ENCODE data around the gene S100A7. TPM values are rescaled to one million over a fixed set of nuclear protein-coding genes. Genes with fewer than 3 reads are reported as not detected.

S100A7 gene
- total and polyA plus RNA-seq, 2 of the 8 experiments (the other 6 are each of a cell fraction or from before 2014, with no cell fraction given) = not detected

DNA sequence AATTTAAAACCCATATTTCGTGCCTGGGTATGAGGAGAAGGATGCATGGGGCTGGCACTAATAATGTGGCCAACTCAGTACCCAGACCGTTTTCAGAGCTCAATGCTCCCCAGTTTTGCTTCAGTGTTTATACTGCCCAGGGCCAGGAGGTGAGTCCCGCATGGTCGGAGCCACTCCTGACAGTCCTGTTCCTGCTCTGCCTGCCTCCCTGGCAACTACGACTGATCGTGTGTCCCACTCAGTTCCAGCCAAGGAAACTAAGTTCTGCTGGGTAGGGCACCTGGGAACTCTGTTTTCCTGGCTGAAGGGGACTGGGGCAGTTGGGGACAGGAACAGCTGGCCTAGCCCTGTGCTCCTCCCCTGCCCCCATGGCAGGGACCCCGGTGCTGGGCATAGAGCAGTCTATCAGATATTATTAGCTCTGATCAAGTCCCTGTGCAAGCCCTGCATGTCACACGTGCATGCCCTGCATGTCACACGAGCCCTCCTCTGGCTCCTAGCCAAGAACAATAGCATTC, 19.2 kb downstream of the S100A7 start (continued):
- no peak for TF ChIP-seq BRCA1 (IDR thresholded peaks at IDR 0.05; ENCODE audit: low read depth, low read length)

DNA sequence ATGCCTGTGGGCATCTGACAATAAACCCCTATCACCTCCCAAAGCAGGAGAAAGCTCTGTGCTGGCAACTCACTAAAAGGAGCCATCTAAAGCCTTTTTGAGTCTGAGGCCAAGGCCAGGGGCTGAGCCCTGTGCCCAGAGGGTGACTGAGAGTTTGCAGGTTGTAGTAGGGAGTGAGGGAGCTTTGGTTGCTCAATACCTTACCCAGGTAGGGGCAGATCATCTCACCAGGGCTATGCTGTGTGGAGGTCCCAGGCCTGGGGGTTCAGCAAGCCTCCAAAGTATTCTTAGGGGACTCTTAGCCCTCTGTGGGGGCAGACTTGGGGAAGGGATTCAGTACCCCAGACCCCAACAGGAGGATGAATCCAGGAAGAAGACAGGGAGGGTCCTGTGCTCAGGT, 21.2 kb downstream of the S100A7 start:
- Histone ChIP-seq H2BK5ac (ENCODE audit: low read depth, low read length) (no peak overlapping the region), H3K27me3 (replicated peaks in 1 of 4; ENCODE audit: control insufficient read depth in 3 of 4, extremely low read depth in 1 of 4, insufficient read depth in 3 of 4, low read length in 3 of 4) (no peaks in the 10 kb centered on the region), H2BK12ac (ENCODE audit: low read depth, low read length) (no peak overlapping the region), H3K4me1 (replicated peaks in 1 of 4; ENCODE audit: control insufficient read depth in 3 of 4, insufficient read depth in 4 of 4, low read length in 3 of 4) (no peaks in the 10 kb centered on the region), H4K20me1 (replicated peaks in 1 of 2; ENCODE audit: control insufficient read depth in 1 of 2, insufficient read depth in 2 of 2, low read length in 2 of 2) (no peaks in the 10 kb centered on the region), H3K4ac (replicated peaks; ENCODE audit: insufficient read length, low read depth, low read length) (no peak overlapping the region), H3K18ac (ENCODE audit: extremely low read depth, low read length) (no peak overlapping the region), H2AK5ac (ENCODE audit: low read depth, low read length) (no peak overlapping the region), H3K14ac (ENCODE audit: insufficient read length) (no peak overlapping the region), H4K5ac (ENCODE audit: insufficient read length, low read depth, low read length) (no peak overlapping the region), H4K8ac (ENCODE audit: extremely low read depth, insufficient read depth, low read length) (no peak overlapping the region), H3K9me3 (ENCODE audit: insufficient read depth in 2 of 2, low read depth in 1 of 2, low read length in 1 of 2) (0 out of 4 replicates have a peak, but pooled peaks cover 0 to 2% of the 10 kb centered on the region in 2 experiments), H3K56ac (replicated peaks; ENCODE audit: insufficient read length, low read depth, low read length) (no peak overlapping the region), H3K9ac (replicated peaks in 1 of 4; ENCODE audit: extremely low read depth in 1 of 4, low read depth in 3 of 4, low read length in 3 of 4) (no peak overlapping the region), H3K4me2 (ENCODE audit: insufficient read depth in 1 of 2, low read depth in 2 of 2, low read length in 2 of 2) (no peak overlapping the region), H3K36me3 (ENCODE audit: control insufficient read depth in 2 of 4, insufficient read depth in 4 of 4, low read length in 3 of 4) (no peaks in the 10 kb centered on the region), H3K79me2 (ENCODE audit: control insufficient read depth in 1 of 2, insufficient read depth in 2 of 2, low read length in 2 of 2) (no peaks in the 10 kb centered on the region), H3K27ac (ENCODE audit: low read depth, low read length) (no peak overlapping the region), H2BK120ac (replicated peaks; ENCODE audit: low read depth, low read length) (no peak overlapping the region), H2BK15ac (ENCODE audit: low read length) (no peak overlapping the region), H4K91ac (replicated peaks; ENCODE audit: insufficient read length, low read length) (no peak overlapping the region), H3K79me1 (ENCODE audit: low read depth, low read length) (no peaks in the 10 kb centered on the region), H2BK20ac (ENCODE audit: low read length) (no peak overlapping the region), H2AFZ (ENCODE audit: low read length) (no peak overlapping the region), H3K23me2 (ENCODE audit: low read depth, low read length) (no peaks in the 10 kb centered on the region), H3K4me3 (ENCODE audit: extremely low read depth in 1 of 4, insufficient read depth in 2 of 4, low read depth in 3 of 4, low read length in 4 of 4) (no peak overlapping the region), H3K23ac (ENCODE audit: insufficient read length) (no peak overlapping the region)
- FAIRE-seq (no peak), DNase-seq (ENCODE audit: low read depth in 1 of 2, low spot score in 2 of 2) (no peak)
- no peak for TF ChIP-seq MAFK (IDR thresholded peaks at IDR 0.05; ENCODE audit: low read depth, low read length)
- no peak for TF ChIP-seq YY1 (IDR thresholded peaks at IDR 0.05; ENCODE audit: low read depth, low read length)
- TF ChIP-seq CEBPB (IDR thresholded peaks at IDR 0.05; ENCODE audit: low read depth, low read length) = no peak
- TF ChIP-seq, protein P1, sequence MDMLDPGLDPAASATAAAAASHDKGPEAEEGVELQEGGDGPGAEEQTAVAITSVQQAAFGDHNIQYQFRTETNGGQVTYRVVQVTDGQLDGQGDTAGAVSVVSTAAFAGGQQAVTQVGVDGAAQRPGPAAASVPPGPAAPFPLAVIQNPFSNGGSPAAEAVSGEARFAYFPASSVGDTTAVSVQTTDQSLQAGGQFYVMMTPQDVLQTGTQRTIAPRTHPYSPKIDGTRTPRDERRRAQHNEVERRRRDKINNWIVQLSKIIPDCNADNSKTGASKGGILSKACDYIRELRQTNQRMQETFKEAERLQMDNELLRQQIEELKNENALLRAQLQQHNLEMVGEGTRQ (IDR thresholded peaks at IDR 0.05; ENCODE audit: low read length) = no peak
- TF ChIP-seq HDAC2 (IDR thresholded peaks at IDR 0.05; ENCODE audit: borderline replicate concordance in 1 of 2, low read depth in 2 of 2, low read length in 2 of 2) = no peak
- CTCF ChIA-PET (ENCODE audit: partially characterized antibody) = interaction anchor here (1.9 kb wide), 1 partner anchor 9 kb away, joined by 5 read pairs; no protein-coding TSS in a partner anchor
- POLR2A ChIA-PET (ENCODE audit: partially characterized antibody) = no interaction called here

Measured in H1 (cell line).